MCF 10A (cell line): ENCODE measurements around the gene ZSWIM6. TPM values are rescaled to one million over a fixed set of nuclear protein-coding genes. Genes with fewer than 3 reads are reported as not detected.

Experiments used
- BruUV-seq: library from RNA; stranded (reverse); fragments of 400-500 nt; replicated peaks from 2 replicates; lab custom pipeline; 2021; lab: Mats Ljungman, UMichigan
- CTCF ChIA-PET: fragments of 300-600 bp; sonication (Branson Sonifier 250); formaldehyde crosslinking; extraction: SDS; loops from one replicate; lab custom pipeline; 2021; ENCODE audit warnings: antibody characterized with exemption, inconsistent platforms; lab: Yijun Ruan, JAX
- POLR2A ChIA-PET: fragments of 300-600, 350-650 bp; sonication (Branson Sonifier 250); formaldehyde crosslinking; extraction: SDS; loops from one replicate; lab custom pipeline; 2020; ENCODE audit warnings: antibody characterized with exemption, inconsistent platforms; lab: Yijun Ruan, JAX
- DNase-seq: peaks from one replicate; pipeline ENCODE4 v3.0.0-alpha.2; 2018; ENCODE audit not compliant: unreplicated experiment
- H3K27ac Mint-ChIP-seq: one replicate; pipeline ENCODE4 v1.8.0; 2022; ENCODE audit warnings: mild to moderate bottlenecking, low read depth, mixed read lengths; ENCODE audit not compliant: unreplicated experiment
- H3K27me3 Mint-ChIP-seq: one replicate; pipeline ENCODE4 v1.8.0; 2022; ENCODE audit warnings: mixed read lengths; ENCODE audit not compliant: insufficient read depth, unreplicated experiment
- H3K36me3 Mint-ChIP-seq: one replicate; pipeline ENCODE4 v1.8.0; 2022; ENCODE audit warnings: mild to moderate bottlenecking, moderate library complexity, mixed read lengths; ENCODE audit not compliant: insufficient read depth, unreplicated experiment
- H3K4me1 Mint-ChIP-seq: one replicate; pipeline ENCODE4 v1.8.0; 2022; ENCODE audit warnings: mixed read lengths; ENCODE audit not compliant: insufficient read depth, unreplicated experiment
- H3K4me3 Mint-ChIP-seq: one replicate; pipeline ENCODE4 v1.8.0; 2022; ENCODE audit warnings: mild to moderate bottlenecking, moderate library complexity, mixed read lengths; ENCODE audit not compliant: unreplicated experiment
- H3K9me3 Mint-ChIP-seq: one replicate; pipeline ENCODE4 v1.8.0; 2022; ENCODE audit warnings: mixed read lengths; ENCODE audit not compliant: unreplicated experiment
- CTCF ChIP-seq: fragments of 200-600 bp; IDR thresholded peaks from one replicate; pipeline ENCODE4 v1.8.0; 2022; ENCODE audit warnings: antibody characterized with exemption, mild to moderate bottlenecking; ENCODE audit not compliant: unreplicated experiment
- intact Hi-C: fragments of 100-400 bp; cut with micrococcal nuclease; formaldehyde crosslinking; loops from 2 replicates; pipeline ENCODE4 v1.14.1; 2022
- total RNA-seq: library from RNA; stranded (reverse); gene quantifications from 2 replicates; pipeline ENCODE4 v1.2.3, GENCODE V29; 2022

ZSWIM6 gene
- total RNA-seq, 1 experiment from 2014 or later = 12.0 TPM

GRCh38 chr5:61307611-61308010, 24.4 kb upstream of the ZSWIM6 start:
- no peak overlapping the region for H3K27ac Mint-ChIP-seq

GRCh38 chr5:61308712-61309111, 23.3 kb upstream of the ZSWIM6 start:
- Mint-ChIP-seq H3K9me3 (no peaks in the 10 kb centered on the region), H3K36me3 (no peaks in the 10 kb centered on the region), H3K4me3 (no peak overlapping the region), H3K27ac (no peak overlapping the region), H3K4me1 (peaks cover 37% of the 10 kb centered on the region), H3K27me3 (no peaks in the 10 kb centered on the region)
- CTCF ChIA-PET = interaction anchor here (0.6 to 1.3 kb wide), 3 partner anchors 23 to 62 kb away, joined by 3 to 5 read pairs (median 4); no protein-coding TSS in a partner anchor
- DNase-seq = no peak
- no peak for TF ChIP-seq CTCF
- intact Hi-C loops = no loop called here
- POLR2A ChIA-PET = interaction anchor here (1.0 to 2.7 kb wide), 3 partner anchors 10 to 22 kb away, joined by 3 to 10 read pairs (median 4); partner anchors contain the start of gene ZSWIM6
- no TSS peak for BruUV-seq

More at GRCh38 chr5:61307611-61308010, 24.4 kb upstream of the ZSWIM6 start:
- ChIA-PET CTCF (interaction anchor here (0.6 to 2.2 kb wide), 4 partner anchors 23 to 141 kb away, joined by 3 to 8 read pairs (median 4); no protein-coding TSS in a partner anchor), POLR2A (interaction anchor here (1.5 to 2.7 kb wide), 2 partner anchors 23 to 24 kb away, joined by 10 to 15 read pairs; partner anchors contain the start of gene ZSWIM6)
- intact Hi-C loops = no loop called here
- no peak for DNase-seq
- TF ChIP-seq CTCF = no peak
- Mint-ChIP-seq H3K9me3 (no peaks in the 10 kb centered on the region), H3K27me3 (no peaks in the 10 kb centered on the region), H3K36me3 (no peaks in the 10 kb centered on the region), H3K4me3 (no peak overlapping the region), H3K4me1 (peaks cover 30% of the 10 kb centered on the region)
- no TSS peak for BruUV-seq

GRCh38 chr5:61309115-61309514, 22.9 kb upstream of the ZSWIM6 start:
- POLR2A ChIA-PET = interaction anchor here (1.0 to 2.7 kb wide), 3 partner anchors 10 to 22 kb away, joined by 3 to 10 read pairs (median 4); partner anchors contain the start of gene ZSWIM6
- H3K9me3 Mint-ChIP-seq = no peaks in the 10 kb centered on the region
- H3K27ac Mint-ChIP-seq = no peak overlapping the region
- DNase-seq = no peak
- TF ChIP-seq CTCF = no peak
- no peaks in the 10 kb centered on the region for H3K36me3 Mint-ChIP-seq
- intact Hi-C loops = no loop called here
- H3K27me3 Mint-ChIP-seq = no peaks in the 10 kb centered on the region
- no peak overlapping the region for H3K4me3 Mint-ChIP-seq
- CTCF ChIA-PET = interaction anchor here (0.6 to 1.3 kb wide), 2 partner anchors 22 to 61 kb away, joined by 3 to 5 read pairs; no protein-coding TSS in a partner anchor
- no TSS peak for BruUV-seq
- H3K4me1 Mint-ChIP-seq = peaks cover 37% of the 10 kb centered on the region

GRCh38 chr5:61311056-61311610, 20.9 kb upstream of the ZSWIM6 start:
- no peak overlapping the region for H3K27ac Mint-ChIP-seq
- no peak overlapping the region for H3K4me3 Mint-ChIP-seq
- no peaks in the 10 kb centered on the region for H3K27me3 Mint-ChIP-seq
- POLR2A ChIA-PET = interaction anchor here (5.3 kb wide), 1 partner anchor 10 kb away, joined by 56 read pairs; no protein-coding TSS in a partner anchor
- intact Hi-C loops = no loop called here
- no peaks in the 10 kb centered on the region for H3K36me3 Mint-ChIP-seq
- H3K9me3 Mint-ChIP-seq = no peaks in the 10 kb centered on the region
- TF ChIP-seq CTCF = no peak
- no TSS peak for BruUV-seq
- peaks cover 29% of the 10 kb centered on the region for H3K4me1 Mint-ChIP-seq
- CTCF ChIA-PET = interaction anchor here (0.5 to 2.7 kb wide), 5 partner anchors 9 to 339 kb away, joined by 3 to 13 read pairs (median 4); partner anchors contain the start of gene ZSWIM6
- no peak for DNase-seq
